ENCODE results near the gene SHANK2.

Gene SHANK2

DNA sequence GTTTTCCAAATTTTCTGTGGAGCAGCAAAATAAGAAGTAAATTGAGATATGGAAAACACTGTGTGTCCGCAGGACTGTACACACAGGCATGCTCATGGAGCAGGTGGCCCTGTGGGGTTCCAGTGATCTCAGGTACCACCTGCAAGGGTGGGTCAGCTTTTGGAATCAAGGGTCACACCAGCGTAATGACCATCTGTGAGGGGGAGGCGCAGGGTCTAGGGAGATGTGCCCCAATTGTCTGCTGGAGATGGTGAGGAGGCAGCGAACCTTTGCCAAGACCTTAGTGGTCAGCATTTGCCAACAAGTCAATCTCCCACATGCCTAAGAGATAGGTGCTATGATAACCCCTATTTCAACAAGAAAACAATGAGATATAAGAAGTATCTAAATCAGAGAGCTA lies 49.4 kb downstream of the SHANK2 start:
- no peaks in the 10 kb centered on the region for H3K9me3 ChIP-seq (replicated peaks; ENCODE audit: low read length)
- H3K4me3 ChIP-seq (ENCODE audit: low read length) = no peak overlapping the region
- H3K4me2 ChIP-seq (ENCODE audit: low read length) = no peak overlapping the region
- no peak overlapping the region for H3K9ac ChIP-seq (ENCODE audit: low read depth, low read length)
- H3K27me3 ChIP-seq (ENCODE audit: control insufficient read depth, insufficient read depth, low read length) = no peaks in the 10 kb centered on the region
- no peaks in the 10 kb centered on the region for H3K36me3 ChIP-seq (ENCODE audit: insufficient read depth, low read length)
- H3K4me1 ChIP-seq (ENCODE audit: control insufficient read depth, insufficient read depth, low read length) = peaks cover 13% of the 10 kb centered on the region

DNA sequence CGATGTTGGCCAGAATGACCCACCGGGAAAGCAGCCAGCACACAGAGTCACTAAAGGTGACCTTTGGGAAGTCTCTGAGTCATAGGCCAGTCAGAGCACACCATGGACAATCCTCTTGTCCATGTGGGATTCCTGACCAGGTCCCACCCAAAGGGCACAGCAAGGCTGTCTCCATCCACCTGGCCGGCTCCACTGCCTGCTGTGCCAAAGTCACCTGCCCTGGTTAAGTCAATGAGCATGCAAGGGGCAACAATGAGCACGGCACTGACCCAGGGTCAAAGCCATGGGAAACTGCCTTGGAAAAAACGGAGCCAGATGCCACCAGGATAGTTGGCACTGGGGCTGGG lies 49.8 kb downstream of the SHANK2 start:
- H3K36me3 ChIP-seq (ENCODE audit: insufficient read depth, low read length) = no peaks in the 10 kb centered on the region
- H3K4me2 ChIP-seq (ENCODE audit: low read length) = no peak overlapping the region
- no peak overlapping the region for H3K9ac ChIP-seq (ENCODE audit: low read depth, low read length)
- H3K27me3 ChIP-seq (ENCODE audit: control insufficient read depth, insufficient read depth, low read length) = no peaks in the 10 kb centered on the region
- peaks cover 17% of the 10 kb centered on the region for H3K4me1 ChIP-seq (ENCODE audit: control insufficient read depth, insufficient read depth, low read length)
- no peaks in the 10 kb centered on the region for H3K9me3 ChIP-seq (replicated peaks; ENCODE audit: low read length)
- H3K4me3 ChIP-seq (ENCODE audit: low read length) = no peak overlapping the region
